ENCODE data around the gene MYOM1. TPM values are rescaled to one million over a fixed set of nuclear protein-coding genes. Genes with fewer than 3 reads are reported as not detected.
"Not testable (repeated sequence)": the region's sequence is repeated elsewhere in the genome, so short reads cannot be mapped to it uniquely, and the experiment has no call there.

Gene MYOM1
- total RNA-seq, 1 experiment from 2014 or later, result 0.92 TPM

- H3K36me3 ChIP-seq (ENCODE audit: control insufficient read depth, insufficient read depth, low read length), result no peaks in the 10 kb centered on the region
- H3K9me3 ChIP-seq (ENCODE audit: control insufficient read depth, insufficient read depth, low read depth, low read length), result no peaks in the 10 kb centered on the region
- TF ChIP-seq TCF7L2 (IDR thresholded peaks at IDR 0.05; ENCODE audit: low read depth, low read length) (no peak), CTCF (IDR thresholded peaks at IDR 0.05) (no peak), POLR2AphosphoS5 (IDR thresholded peaks at IDR 0.05; ENCODE audit: low read depth, low read length) (no peak), SIN3A (IDR thresholded peaks at IDR 0.05; ENCODE audit: borderline replicate concordance, insufficient read depth, low read depth, low read length) (no peak), REST (IDR thresholded peaks at IDR 0.05; ENCODE audit: insufficient read depth in 1 of 2, low read depth in 2 of 2, low read length in 1 of 2) (no peak)
- CTCF ChIA-PET, result no interaction called here
- ATAC-seq, result no peak
- peaks cover 27% of the 10 kb centered on the region; the same call in 1 of the 2 replicates for H3K4me1 ChIP-seq (ENCODE audit: control insufficient read depth, insufficient read depth, low read length)
- no TSS peak for BruUV-seq (replicated peaks)
- H3K27me3 ChIP-seq (ENCODE audit: control insufficient read depth, insufficient read depth, low read length), result no peaks in the 10 kb centered on the region
- POLR2A ChIA-PET, result no interaction called here
- DNase-seq (ENCODE audit: low read depth, low spot score), result no peak
- in situ Hi-C loops (cut with HindIII; ENCODE audit: low pct_unique_long_range_greater_than_20kb, low sequenced_read_pairs), result no loop called here
- H3K4me3 ChIP-seq (ENCODE audit: low read depth in 2 of 2, low read length in 2 of 2), result no peak overlapping the region
- no peak overlapping the region for H3K27ac ChIP-seq (ENCODE audit: low read length)
- intact Hi-C loops (cut with micrococcal nuclease; ENCODE audit: unreplicated experiment), result loop anchor here (10.0 kb wide), 1 partner anchor 63 kb away; no protein-coding TSS in a partner anchor
Measured at GRCh38 chr18:3027370-3027891, 192.3 kb downstream of the MYOM1 start.

GRCh38 chr18:3025544-3025943 lies 194.2 kb downstream of the MYOM1 start:
- ATAC-seq (no peak), DNase-seq (ENCODE audit: low read depth, low spot score) (no peak)
- TF ChIP-seq POLR2AphosphoS5 (IDR thresholded peaks at IDR 0.05; ENCODE audit: low read depth, low read length), result no peak
- no peak for TF ChIP-seq TCF7L2 (IDR thresholded peaks at IDR 0.05; ENCODE audit: low read depth, low read length)
- no peak for TF ChIP-seq SIN3A (IDR thresholded peaks at IDR 0.05; ENCODE audit: borderline replicate concordance, insufficient read depth, low read depth, low read length)
- no peak for TF ChIP-seq REST (IDR thresholded peaks at IDR 0.05; ENCODE audit: insufficient read depth in 1 of 2, low read depth in 2 of 2, low read length in 1 of 2)
- no peak for TF ChIP-seq CTCF (IDR thresholded peaks at IDR 0.05)
- no peaks in the 10 kb centered on the region for H3K27me3 ChIP-seq (ENCODE audit: control insufficient read depth, insufficient read depth, low read length)
- H3K27ac ChIP-seq (ENCODE audit: low read length), result no peak overlapping the region; the same call in 1 of the 2 replicates
- no peak overlapping the region for H3K4me3 ChIP-seq (ENCODE audit: low read depth in 2 of 2, low read length in 2 of 2)
- ChIA-PET CTCF (no interaction called here), POLR2A (no interaction called here)
- in situ Hi-C loops (cut with HindIII; ENCODE audit: low pct_unique_long_range_greater_than_20kb, low sequenced_read_pairs), result no loop called here
- BruUV-seq (replicated peaks), result no TSS peak
- intact Hi-C loops (cut with micrococcal nuclease; ENCODE audit: unreplicated experiment), result loop anchor here (10.0 kb wide), 1 partner anchor 61 kb away; no protein-coding TSS in a partner anchor
- H3K9me3 ChIP-seq (ENCODE audit: control insufficient read depth, insufficient read depth, low read depth, low read length), result no peaks in the 10 kb centered on the region
- no peaks in the 10 kb centered on the region for H3K36me3 ChIP-seq (ENCODE audit: control insufficient read depth, insufficient read depth, low read length)
- H3K4me1 ChIP-seq (ENCODE audit: control insufficient read depth, insufficient read depth, low read length), result peaks cover 27% of the 10 kb centered on the region; the same call in 1 of the 2 replicates

GRCh38 chr18:3023603-3024002 lies 196.2 kb downstream of the MYOM1 start:
- in situ Hi-C loops (cut with HindIII; ENCODE audit: low pct_unique_long_range_greater_than_20kb, low sequenced_read_pairs); H3K27ac ChIP-seq (ENCODE audit: low read length); H3K27me3 ChIP-seq (ENCODE audit: control insufficient read depth, insufficient read depth, low read length); H3K4me3 ChIP-seq (ENCODE audit: low read depth in 2 of 2, low read length in 2 of 2); POLR2A ChIA-PET; ATAC-seq; DNase-seq (ENCODE audit: low read depth, low spot score); BruUV-seq (replicated peaks); CTCF ChIA-PET; H3K9me3 ChIP-seq (ENCODE audit: control insufficient read depth, insufficient read depth, low read depth, low read length); H3K36me3 ChIP-seq (ENCODE audit: control insufficient read depth, insufficient read depth, low read length): not testable (repeated sequence)
- peaks cover 18% of the 10 kb centered on the region; the same call in 1 of the 2 replicates for H3K4me1 ChIP-seq (ENCODE audit: control insufficient read depth, insufficient read depth, low read length)
- intact Hi-C loops (cut with micrococcal nuclease; ENCODE audit: unreplicated experiment), result loop anchor here (10.0 kb wide), 1 partner anchor 59 kb away; no protein-coding TSS in a partner anchor
